ENCODE results near the gene DOCK1.
"Not testable (repeated sequence)": the region's sequence is repeated elsewhere in the genome, so short reads cannot be mapped to it uniquely, and the experiment has no call there.

DOCK1 gene

DNA sequence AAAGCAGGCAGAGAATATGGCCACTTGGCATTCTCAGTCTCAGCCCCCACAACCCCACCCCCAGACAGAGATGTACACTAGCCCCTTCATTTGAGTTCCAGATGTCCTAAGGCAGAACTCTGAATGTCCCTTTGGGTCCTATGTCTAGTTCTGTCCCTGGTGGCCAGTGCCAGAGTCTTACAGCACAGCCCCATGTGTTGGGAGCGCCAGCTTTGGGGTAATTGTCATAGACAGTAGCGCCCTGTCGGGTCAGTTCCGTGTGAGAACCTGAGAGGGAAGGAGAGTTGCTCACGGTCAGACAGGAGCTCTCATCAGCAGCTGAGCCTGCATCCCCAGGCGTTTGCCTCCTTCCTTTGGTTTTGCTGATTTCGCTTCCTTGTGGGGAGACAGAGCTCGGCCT, 386.1 kb downstream of the DOCK1 start:
- no peak for DNase-seq

- no peak for DNase-seq
Measured at GRCh38 chr10:127292888-127293287, 387.7 kb downstream of the DOCK1 start.

DNA sequence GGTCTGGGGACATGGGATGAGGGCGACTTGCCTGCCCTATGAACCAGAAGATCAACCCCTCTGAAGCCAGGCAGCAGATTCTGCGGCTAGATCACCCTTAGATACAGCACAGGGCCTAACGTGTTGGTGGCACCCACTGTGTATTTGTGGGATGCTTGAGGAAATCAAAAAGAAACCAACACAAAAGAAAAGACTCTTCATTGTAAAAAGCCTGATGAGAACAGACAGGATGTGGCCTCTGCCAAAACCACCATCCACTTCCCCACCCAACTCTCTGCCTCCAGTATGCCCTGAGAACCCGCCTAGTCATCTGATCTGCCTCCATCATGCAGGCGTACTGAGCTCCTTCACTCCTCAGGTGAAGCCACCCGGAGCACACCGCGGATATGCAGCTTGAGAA, 388.4 kb downstream of the DOCK1 start:
- no peak for DNase-seq

- DNase-seq, result no peak
Measured at GRCh38 chr10:127296696-127297095, 391.5 kb downstream of the DOCK1 start.

DNA sequence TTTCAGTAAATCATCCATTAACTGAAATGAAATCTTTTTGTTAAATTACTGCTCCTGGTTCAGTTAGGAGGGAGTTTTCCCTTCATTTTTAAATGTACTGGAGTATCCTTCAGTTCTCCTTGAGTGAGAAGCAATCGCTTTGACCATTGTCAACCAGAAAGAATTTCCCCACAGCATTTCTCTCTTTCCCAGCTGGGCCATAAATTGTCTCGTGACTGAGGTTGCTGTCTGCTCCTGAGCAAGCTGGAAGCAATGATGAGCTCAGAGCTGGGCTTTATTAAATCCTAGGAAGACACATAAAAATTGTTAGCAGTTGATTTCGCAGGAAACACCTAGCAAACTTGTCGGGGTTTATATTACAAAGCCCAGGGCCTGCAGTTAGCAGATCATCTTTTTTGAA, 393.2 kb downstream of the DOCK1 start:
- no peak for DNase-seq

DNA sequence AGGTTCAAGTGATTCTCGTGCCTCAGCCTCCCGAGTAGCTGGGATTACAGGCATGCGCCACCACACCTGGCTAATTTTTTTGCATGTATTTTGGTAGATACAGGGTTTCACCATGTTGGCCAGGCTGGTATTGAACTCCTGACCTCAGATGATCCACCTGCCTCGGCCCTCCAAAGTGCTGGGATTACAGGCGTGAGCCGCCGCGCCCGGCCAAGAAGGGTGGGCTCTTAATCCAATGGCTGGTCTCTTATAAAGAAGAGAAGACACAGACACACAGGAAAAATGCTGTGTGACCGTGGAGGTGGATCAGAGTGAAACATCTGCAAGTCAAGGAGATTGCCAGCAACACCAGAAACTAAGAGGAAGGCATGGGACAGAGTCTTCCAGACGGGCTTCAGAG, 394.0 kb downstream of the DOCK1 start:
- not testable (repeated sequence) for DNase-seq

DNA sequence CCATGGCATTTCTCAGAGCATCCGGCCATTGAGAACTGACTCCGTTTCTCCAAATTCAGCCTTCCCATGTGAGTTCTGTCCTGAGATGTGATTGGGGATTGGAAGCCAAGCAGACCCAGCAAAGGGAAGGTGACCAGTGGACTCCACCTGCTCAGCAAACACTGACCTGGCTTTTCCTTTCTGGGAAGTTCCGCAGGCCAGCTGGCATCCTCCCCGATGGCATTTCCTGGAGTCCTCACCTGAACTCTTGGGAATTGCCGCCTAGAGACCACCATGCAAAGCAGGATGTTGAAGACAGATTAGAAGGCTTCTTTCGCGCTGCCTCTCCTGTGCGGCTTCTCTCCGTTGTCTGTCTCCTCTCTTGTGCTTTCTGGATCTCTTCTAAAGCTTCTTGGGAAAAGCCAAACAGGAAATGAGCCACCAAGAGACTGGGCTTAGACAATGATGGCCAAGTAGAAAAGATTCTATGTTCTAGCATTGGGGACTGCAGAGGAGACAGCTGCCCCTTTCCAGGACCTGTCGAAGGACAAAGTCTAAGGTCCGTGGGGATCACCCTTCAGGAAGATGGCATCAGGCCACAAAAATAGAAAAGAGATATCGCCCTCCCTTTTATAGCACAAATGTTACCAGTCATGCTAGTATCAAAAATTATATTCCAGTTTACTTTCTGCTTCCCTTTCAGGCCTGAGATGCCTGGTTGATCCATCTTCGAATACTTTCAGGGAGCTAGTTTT, 394.9 kb downstream of the DOCK1 start:
- no peak for DNase-seq

GRCh38 chr10:127300868-127301321, 395.7 kb downstream of the DOCK1 start:
- no peak for DNase-seq

DNA sequence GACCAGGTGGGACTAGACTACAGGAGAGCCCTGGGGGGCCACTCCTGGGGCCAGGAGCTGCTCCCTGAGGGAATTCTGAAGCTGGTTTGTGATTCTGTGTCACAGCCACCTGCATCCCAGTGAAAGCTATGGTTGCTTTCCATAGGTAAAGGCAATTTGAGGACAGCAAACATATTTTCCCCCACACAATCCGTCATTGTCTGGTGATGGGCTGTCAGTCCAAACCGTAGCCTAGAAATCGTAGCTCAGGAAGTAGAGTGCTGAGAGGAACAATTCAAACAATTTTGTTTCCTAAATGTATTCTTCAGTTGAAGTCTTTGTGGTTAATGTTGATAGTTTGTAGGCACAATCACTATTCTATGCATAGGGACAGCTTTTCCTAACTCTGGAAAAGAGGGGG, 397.1 kb downstream of the DOCK1 start:
- no peak for DNase-seq

DNA sequence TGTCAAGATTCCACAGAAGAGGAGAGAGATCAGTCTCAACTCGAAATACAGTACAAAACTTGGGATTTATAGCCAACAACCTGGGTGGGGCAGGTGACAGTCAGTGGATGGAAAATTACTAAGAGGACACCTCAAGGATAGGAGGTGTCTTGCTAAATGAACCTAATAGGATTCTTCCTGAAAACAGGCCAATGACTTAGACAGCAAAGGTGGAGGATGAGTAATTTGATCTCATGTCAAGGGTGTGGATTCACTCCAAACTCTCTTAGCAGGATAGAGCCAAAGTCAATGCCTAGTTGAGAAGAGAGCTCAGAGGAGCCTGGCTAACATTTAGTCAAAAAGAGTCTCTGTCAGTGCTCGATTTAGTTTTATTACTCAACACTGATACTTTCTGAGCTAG, 397.9 kb downstream of the DOCK1 start:
- DNase-seq, result no peak

GRCh38 chr10:127303746-127304145, 398.5 kb downstream of the DOCK1 start:
- no peak for DNase-seq

DNA sequence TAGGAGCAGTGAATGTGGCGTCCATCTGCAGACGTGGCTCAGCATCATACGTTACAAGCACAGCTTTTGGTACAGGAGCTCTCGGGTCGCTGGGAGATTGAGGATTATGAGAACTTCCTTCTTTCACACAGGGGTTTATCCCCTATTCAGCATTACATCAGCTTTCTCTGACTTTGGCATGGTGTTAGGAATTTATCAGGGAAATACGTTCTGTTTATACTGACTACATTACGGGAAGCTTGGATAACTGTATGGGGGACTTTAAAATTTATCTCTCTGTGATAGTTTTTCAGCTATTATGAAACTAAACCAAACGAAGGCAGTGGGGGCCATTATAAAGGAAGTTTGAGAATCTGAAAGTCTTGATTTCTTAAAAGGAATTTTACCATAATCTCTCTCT, 401.3 kb downstream of the DOCK1 start:
- no peak for DNase-seq

DNA sequence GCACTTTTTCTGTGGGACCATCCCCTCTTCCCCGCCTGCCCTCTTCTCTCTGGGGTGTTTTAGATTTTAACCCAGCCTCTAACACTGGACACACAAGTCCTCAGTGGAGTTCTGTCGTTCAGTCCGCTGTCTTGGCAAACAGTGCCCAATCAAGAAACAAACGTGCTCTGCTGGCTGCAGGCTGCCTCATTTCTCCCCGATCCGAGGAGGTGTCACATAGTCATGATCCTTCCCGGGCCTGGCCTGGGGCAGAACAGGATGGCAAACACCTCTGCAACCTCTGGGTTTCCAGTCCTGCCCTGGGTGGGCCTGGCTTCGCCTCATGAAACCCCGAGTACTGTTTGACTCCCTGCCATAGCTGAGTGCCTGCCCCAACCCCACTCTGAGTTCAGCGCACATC, 402.1 kb downstream of the DOCK1 start:
- DNase-seq, result no peak

GRCh38 chr10:127308031-127308430, 402.8 kb downstream of the DOCK1 start:
- DNase-seq, result no peak

GRCh38 chr10:127309619-127310018, 404.4 kb downstream of the DOCK1 start:
- DNase-seq, result not testable (repeated sequence)

DNA sequence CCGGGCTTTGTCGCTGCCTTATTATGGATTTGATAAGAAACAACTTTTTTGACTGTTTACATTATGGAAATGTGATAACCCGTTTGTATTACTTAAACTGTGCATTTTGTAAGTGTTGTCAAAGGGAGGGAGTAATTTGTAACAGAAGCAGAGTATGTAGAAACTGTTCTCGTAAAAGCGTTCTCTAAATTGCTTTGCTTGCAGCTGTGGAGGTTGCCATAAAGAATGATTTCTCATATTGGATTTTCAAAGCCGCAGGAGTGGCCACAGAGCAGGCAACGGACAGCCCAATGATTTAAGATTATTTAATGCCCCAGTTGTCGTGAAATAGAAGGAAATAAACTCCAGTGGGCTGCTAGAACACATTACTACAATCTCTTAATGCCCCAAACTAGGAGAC, 405.2 kb downstream of the DOCK1 start:
- DNase-seq, result no peak

- no peak for DNase-seq
Measured at GRCh38 chr10:127310923-127311322, 405.7 kb downstream of the DOCK1 start.

GRCh38 chr10:127313996-127314700, 408.9 kb downstream of the DOCK1 start:
- DNase-seq, result no peak

- no peak for DNase-seq
Measured at GRCh38 chr10:127314797-127315196, 409.6 kb downstream of the DOCK1 start.

- DNase-seq, result no peak
Measured at GRCh38 chr10:127315888-127316287, 410.7 kb downstream of the DOCK1 start.

DNA sequence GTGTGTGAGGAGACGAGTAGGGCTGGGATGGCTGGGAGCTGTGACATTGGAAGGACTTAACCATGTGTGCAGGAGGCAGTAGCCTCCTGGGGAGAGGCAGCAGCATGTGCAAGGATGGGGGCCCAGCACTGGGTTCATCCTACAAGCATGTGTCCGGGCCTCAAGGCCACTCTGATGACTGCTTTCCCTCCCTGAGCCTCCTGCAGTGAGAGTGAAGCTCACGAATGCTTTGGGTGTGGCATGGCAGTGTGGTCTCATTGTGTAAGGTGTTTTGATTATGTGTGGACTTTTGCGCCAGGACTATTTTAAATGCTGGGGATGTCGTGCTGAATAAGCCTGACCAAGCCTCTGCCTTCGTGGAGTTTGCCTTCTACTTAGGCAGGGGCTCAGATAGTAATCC, 413.2 kb downstream of the DOCK1 start:
- DNase-seq, result no peak

DNA sequence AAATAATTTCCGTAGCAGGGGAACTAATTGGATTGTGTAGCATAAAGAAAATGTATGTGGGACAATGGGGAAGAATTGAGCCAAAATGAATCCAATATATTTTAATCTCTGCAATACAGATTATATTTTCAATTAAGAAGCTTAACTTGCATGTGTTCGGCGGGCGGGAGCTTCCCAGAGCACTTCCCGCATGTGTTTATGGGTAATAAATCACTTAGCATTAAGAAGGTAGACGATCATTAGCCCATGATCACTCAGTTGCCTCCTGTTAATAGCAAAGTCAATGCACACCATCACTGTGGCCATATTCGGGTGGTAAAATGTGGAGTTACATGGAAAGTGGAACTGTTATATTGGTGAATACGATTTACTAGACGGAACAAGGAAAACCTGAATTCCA, 414.0 kb downstream of the DOCK1 start:
- DNase-seq, result no peak

- no peak for DNase-seq
Measured at GRCh38 chr10:127319691-127320090, 414.5 kb downstream of the DOCK1 start.

DNA sequence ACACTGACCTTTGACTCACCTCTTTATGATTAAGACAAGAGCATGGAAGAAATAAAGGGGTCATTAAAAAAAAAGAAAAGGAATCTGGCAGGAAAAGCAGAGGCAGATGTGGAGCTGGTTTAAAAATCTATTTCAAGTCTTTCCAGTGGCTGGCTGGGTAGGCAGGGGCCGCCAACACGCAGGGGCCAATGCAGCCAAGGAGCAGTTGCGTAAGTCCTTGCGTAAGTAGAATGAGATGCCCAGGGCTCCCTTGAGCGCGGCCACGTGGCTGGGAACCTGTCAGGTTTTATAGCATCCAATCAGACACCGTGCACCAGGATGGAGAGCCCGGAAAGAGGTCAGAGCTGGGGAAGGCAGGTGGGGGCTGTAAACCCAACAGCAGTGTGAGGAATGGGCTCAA, 414.9 kb downstream of the DOCK1 start:
- no peak for DNase-seq

DNA sequence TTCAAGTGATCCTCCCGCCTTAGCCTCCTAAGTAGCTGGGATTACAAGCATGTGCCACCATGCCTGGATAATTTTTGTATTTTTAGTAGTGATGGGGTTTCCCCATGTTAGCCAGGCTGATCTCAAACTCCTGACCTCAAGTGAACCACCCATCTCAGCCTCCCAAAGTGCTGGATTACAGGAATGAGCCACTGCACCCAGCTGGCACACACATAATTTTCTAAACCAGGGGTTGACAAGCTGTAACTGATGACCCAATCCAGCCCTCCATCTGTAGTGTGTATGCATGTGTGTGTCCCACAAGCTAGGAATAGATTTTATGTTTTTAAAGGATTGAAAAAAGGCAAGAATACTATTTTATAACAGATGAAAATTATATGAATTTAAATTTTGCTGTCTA, 417.1 kb downstream of the DOCK1 start:
- DNase-seq, result no peak
